Measurements from ENCODE around the gene PLCB4.

Gene PLCB4

GRCh38 chr20:9388160-9388812 is 319.4 kb downstream of the PLCB4 start:
- ChIA-PET CTCF (interaction anchor here (1.0 to 3.0 kb wide), 3 partner anchors 535 to 636 kb away, joined by 3 to 14 read pairs (median 10); no protein-coding TSS in a partner anchor), POLR2A (no interaction called here)
- no peak for TF ChIP-seq CTCF (IDR thresholded peaks at IDR 0.05; ENCODE audit: insufficient read depth, low read length, missing control alignments)
- no peak overlapping the region for H3K4me3 ChIP-seq (ENCODE audit: low read depth, low read length)
- DNase-seq (ENCODE audit: low read depth, low spot score): no peak

- TF ChIP-seq CTCF (IDR thresholded peaks at IDR 0.05; ENCODE audit: insufficient read depth, low read length, missing control alignments): no peak
These were observed 319.9 kb downstream of the PLCB4 start for GRCh38 chr20:9388813-9389161.

GRCh38 chr20:9389346-9389745 is 320.5 kb downstream of the PLCB4 start:
- H3K4me3 ChIP-seq (ENCODE audit: low read depth, low read length): no peak overlapping the region
- CTCF ChIA-PET: interaction anchor here (0.6 to 3.0 kb wide), 6 partner anchors 20 to 637 kb away, joined by 3 to 14 read pairs (median 5); no protein-coding TSS in a partner anchor
- POLR2A ChIA-PET: no interaction called here
- TF ChIP-seq CTCF (IDR thresholded peaks at IDR 0.05; ENCODE audit: insufficient read depth, low read length, missing control alignments): no peak
- DNase-seq (ENCODE audit: low read depth, low spot score): no peak

More at GRCh38 chr20:9388813-9389161, 319.9 kb downstream of the PLCB4 start:
- POLR2A ChIA-PET: no interaction called here
- DNase-seq (ENCODE audit: low read depth, low spot score): no peak
- CTCF ChIA-PET: interaction anchor here (1.0 to 3.0 kb wide), 4 partner anchors 20 to 636 kb away, joined by 3 to 14 read pairs (median 8); no protein-coding TSS in a partner anchor
- no peak overlapping the region for H3K4me3 ChIP-seq (ENCODE audit: low read depth, low read length)

- ChIA-PET CTCF (interaction anchor here (1.0 to 3.9 kb wide), 5 partner anchors 18 to 641 kb away, joined by 3 to 44 read pairs (median 10); no protein-coding TSS in a partner anchor), POLR2A (no interaction called here)
- no peak for TF ChIP-seq CTCF (IDR thresholded peaks at IDR 0.05; ENCODE audit: insufficient read depth, low read length, missing control alignments)
- no peak overlapping the region for H3K4me3 ChIP-seq (ENCODE audit: low read depth, low read length)
- no peak for DNase-seq (ENCODE audit: low read depth, low spot score)
These were observed 321.6 kb downstream of the PLCB4 start for GRCh38 chr20:9390441-9390840.

- no peak overlapping the region for H3K4me3 ChIP-seq (ENCODE audit: low read depth, low read length)
- POLR2A ChIA-PET: no interaction called here
- CTCF ChIA-PET: interaction anchor here (0.6 to 3.9 kb wide), 50 partner anchors 10 to 671 kb away, joined by 3 to 62 read pairs (median 4); no protein-coding TSS in a partner anchor
- peak; percentile 91 for TF ChIP-seq CTCF (IDR thresholded peaks at IDR 0.05; ENCODE audit: insufficient read depth, low read length, missing control alignments)
- DNase-seq (ENCODE audit: low read depth, low spot score): no peak
These were observed 324.3 kb downstream of the PLCB4 start for GRCh38 chr20:9392892-9393857.

GRCh38 chr20:9395971-9396370 is 327.1 kb downstream of the PLCB4 start:
- DNase-seq (ENCODE audit: low read depth, low spot score): no peak
- no peak for TF ChIP-seq CTCF (IDR thresholded peaks at IDR 0.05; ENCODE audit: insufficient read depth, low read length, missing control alignments)
- CTCF ChIA-PET: interaction anchor here (1.2 to 3.0 kb wide), 4 partner anchors 12 to 636 kb away, joined by 3 to 27 read pairs (median 4); no protein-coding TSS in a partner anchor
- H3K4me3 ChIP-seq (ENCODE audit: low read depth, low read length): no peak overlapping the region
- POLR2A ChIA-PET: no interaction called here

All from AG04449 (cell line).